K562 (cell line): Measurements from ENCODE around the gene SLC25A26.

Source experiments
- ATF2 ChIP-seq: sonication (generic); formaldehyde crosslinking; IDR thresholded peaks from 2 replicates; pipeline ENCODE4 v1.8.1; 2022; ENCODE audit warnings: missing genetic modification reagents
- CBX2 ChIP-seq: fragments of 200-600 bp; sonication (generic); IDR thresholded peaks from one replicate; pipeline ENCODE4 v1.6.1; 2012; ENCODE audit warnings: mild to moderate bottlenecking, low read length, inconsistent platforms; ENCODE audit not compliant: insufficient read depth, poor library complexity, severe bottlenecking
- IRF9 ChIP-seq: fragments of 450-650 bp; IDR thresholded peaks from 2 replicates; pipeline ENCODE4 v1.6.1; 2016; ENCODE audit warnings: missing biosample characterization, missing genetic modification characterization
- MYNN ChIP-seq, 2 experiments: sonication (generic); formaldehyde crosslinking in 1 of 2; IDR thresholded peaks; 2 replicates each; pipeline versions ENCODE4 v1.5.0 to v1.6.1; 2016 to 2020; ENCODE audit warnings: antibody characterized with exemption in 1 of 2, missing genetic modification reagents in 1 of 2
- TCF3 ChIP-seq: sonication (generic); formaldehyde crosslinking; IDR thresholded peaks from 2 replicates; pipeline ENCODE4 v1.4.0; 2020; ENCODE audit warnings: mild to moderate bottlenecking, missing genetic modification reagents
- TRIM24 ChIP-seq, 2 experiments: fragments of 450-650 bp; IDR thresholded peaks; 2 replicates each; pipeline ENCODE4 v1.6.1; 2016
- ZBTB43 ChIP-seq: sonication (generic); formaldehyde crosslinking; IDR thresholded peaks from 2 replicates; pipeline ENCODE4 v1.8.0; 2023; ENCODE audit warnings: mild to moderate bottlenecking, missing genetic modification reagents
- ZNF398 ChIP-seq: fragments of 250-450 bp; sonication (Bioruptor Pico); IDR thresholded peaks from 2 replicates; pipeline ENCODE4 v1.8.0; 2021; ENCODE audit warnings: moderate library complexity, mild to moderate bottlenecking, inconsistent platforms

GRCh38 chr3:66266551-66266950, 45.8 kb downstream of the SLC25A26 start:
- TF ChIP-seq ZNF398 (CRISPR knock-in tag) (no peak), MYNN (IDR thresholded peaks at IDR 0.05) (no peak), MYNN (CRISPR knock-in tag; IDR thresholded peaks at IDR 0.05) (no peak), IRF9 (tag) (no peak), TRIM24 (IDR thresholded peaks at IDR 0.05) (no peak), ATF2 (CRISPR knock-in tag) (no peak), CBX2 (no peak), ZBTB43 (CRISPR knock-in tag) (no peak), TCF3 (CRISPR knock-in tag) (no peak)
